HL-60 (cell line): ENCODE measurements around the gene ABCD1.

Experiments used
- GABPA ChIP-seq: IDR thresholded peaks from 2 replicates; pipeline ENCODE4 v1.6.1; 2012; ENCODE audit warnings: low read depth
- POLR2AphosphoS5 ChIP-seq: IDR thresholded peaks from 2 replicates; pipeline ENCODE4 v1.6.1; 2012; ENCODE audit warnings: low read depth
- SPI1 ChIP-seq: IDR thresholded peaks from 2 replicates; pipeline ENCODE4 v1.6.1; 2012; ENCODE audit warnings: low read depth, mild to moderate bottlenecking, borderline replicate concordance
- TF ChIP-seq, protein P1 (sequence below): IDR thresholded peaks from one replicate; pipeline ENCODE4 v1.5.1; 2011; ENCODE audit warnings: low read length, control low read depth, inconsistent platforms; ENCODE audit not compliant: insufficient read depth
- TF ChIP-seq, protein P2 (sequence below): IDR thresholded peaks from 2 replicates; pipeline ENCODE4 v1.6.1; 2012; ENCODE audit warnings: low read depth; ENCODE audit not compliant: insufficient replicate concordance

DNA sequence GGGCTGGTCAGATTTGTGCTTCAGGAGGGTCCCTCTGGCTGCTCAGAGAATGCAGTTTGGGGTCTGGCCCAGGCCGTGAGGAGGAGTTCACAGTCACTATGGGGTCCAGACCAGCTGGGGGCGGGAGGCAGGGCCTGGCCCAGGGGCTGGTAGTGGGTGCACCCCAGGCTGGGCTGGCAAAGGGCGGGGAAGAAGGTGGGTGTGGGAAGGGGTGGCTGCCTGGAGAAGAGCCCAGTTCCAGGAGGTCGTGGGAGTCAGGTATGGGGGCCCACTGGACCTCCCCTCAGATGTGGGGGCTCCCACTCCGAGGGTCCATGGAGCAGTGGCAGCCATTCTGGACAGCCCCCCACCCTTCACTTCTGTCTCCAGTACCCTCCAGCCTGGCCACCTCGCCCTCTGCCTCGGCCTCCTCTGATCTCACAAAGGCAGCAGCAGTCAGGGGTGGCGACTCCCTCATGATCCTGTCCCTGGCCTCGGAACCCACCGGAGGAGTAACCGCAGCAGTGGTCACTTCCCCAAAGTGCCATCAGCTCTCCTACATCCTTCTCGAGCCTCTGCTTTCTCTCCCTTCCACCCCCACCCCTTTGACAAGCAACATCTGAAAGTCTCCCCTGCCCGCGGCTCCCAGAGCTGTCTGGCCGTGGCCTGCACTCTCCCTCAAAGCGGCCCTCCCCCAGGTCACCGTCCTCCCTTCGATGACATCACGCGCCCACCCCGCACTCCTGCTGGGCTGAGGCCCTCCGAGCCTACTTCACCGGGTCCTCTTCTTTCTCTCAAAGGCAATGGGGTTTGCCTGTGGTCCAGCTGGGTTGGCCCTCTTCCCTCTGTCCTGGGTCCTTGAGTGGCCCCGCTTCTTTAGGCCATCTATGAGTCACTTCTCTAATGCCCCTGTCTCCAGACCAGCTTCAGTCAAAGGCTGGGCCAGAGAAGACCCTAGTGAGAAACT lies 38.6 kb upstream of the ABCD1 start:
- TF ChIP-seq, protein P1, sequence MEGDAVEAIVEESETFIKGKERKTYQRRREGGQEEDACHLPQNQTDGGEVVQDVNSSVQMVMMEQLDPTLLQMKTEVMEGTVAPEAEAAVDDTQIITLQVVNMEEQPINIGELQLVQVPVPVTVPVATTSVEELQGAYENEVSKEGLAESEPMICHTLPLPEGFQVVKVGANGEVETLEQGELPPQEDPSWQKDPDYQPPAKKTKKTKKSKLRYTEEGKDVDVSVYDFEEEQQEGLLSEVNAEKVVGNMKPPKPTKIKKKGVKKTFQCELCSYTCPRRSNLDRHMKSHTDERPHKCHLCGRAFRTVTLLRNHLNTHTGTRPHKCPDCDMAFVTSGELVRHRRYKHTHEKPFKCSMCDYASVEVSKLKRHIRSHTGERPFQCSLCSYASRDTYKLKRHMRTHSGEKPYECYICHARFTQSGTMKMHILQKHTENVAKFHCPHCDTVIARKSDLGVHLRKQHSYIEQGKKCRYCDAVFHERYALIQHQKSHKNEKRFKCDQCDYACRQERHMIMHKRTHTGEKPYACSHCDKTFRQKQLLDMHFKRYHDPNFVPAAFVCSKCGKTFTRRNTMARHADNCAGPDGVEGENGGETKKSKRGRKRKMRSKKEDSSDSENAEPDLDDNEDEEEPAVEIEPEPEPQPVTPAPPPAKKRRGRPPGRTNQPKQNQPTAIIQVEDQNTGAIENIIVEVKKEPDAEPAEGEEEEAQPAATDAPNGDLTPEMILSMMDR, result no peak
- TF ChIP-seq, protein P2, sequence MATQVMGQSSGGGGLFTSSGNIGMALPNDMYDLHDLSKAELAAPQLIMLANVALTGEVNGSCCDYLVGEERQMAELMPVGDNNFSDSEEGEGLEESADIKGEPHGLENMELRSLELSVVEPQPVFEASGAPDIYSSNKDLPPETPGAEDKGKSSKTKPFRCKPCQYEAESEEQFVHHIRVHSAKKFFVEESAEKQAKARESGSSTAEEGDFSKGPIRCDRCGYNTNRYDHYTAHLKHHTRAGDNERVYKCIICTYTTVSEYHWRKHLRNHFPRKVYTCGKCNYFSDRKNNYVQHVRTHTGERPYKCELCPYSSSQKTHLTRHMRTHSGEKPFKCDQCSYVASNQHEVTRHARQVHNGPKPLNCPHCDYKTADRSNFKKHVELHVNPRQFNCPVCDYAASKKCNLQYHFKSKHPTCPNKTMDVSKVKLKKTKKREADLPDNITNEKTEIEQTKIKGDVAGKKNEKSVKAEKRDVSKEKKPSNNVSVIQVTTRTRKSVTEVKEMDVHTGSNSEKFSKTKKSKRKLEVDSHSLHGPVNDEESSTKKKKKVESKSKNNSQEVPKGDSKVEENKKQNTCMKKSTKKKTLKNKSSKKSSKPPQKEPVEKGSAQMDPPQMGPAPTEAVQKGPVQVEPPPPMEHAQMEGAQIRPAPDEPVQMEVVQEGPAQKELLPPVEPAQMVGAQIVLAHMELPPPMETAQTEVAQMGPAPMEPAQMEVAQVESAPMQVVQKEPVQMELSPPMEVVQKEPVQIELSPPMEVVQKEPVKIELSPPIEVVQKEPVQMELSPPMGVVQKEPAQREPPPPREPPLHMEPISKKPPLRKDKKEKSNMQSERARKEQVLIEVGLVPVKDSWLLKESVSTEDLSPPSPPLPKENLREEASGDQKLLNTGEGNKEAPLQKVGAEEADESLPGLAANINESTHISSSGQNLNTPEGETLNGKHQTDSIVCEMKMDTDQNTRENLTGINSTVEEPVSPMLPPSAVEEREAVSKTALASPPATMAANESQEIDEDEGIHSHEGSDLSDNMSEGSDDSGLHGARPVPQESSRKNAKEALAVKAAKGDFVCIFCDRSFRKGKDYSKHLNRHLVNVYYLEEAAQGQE, result no peak
- TF ChIP-seq GABPA (no peak), POLR2AphosphoS5 (no peak), SPI1 (no peak)
